NCI-H748 treated with DMSO at 0.1 percent for 48 hours (cell line): ENCODE results near the gene ARL4C.
A peak's percentile ranks its signal among the peaks of the same experiment; 100 is the strongest.
"Not testable (repeated sequence)": the region's sequence is repeated elsewhere in the genome, so short reads cannot be mapped to it uniquely, and the experiment has no call there.

Experiments used
- DNase-seq: peaks from one replicate; lab custom pipeline; 2025; lab: John Stamatoyannopoulos, UW

The ARL4C gene

GRCh38 chr2:234476766-234477165 lies 20.1 kb downstream of the ARL4C start:
- DNase-seq = no peak

- DNase-seq = no peak
Observed at GRCh38 chr2:234474654-234475053, 22.2 kb downstream of the ARL4C start.

GRCh38 chr2:234472155-234472554 lies 24.7 kb downstream of the ARL4C start:
- DNase-seq = no peak

DNA sequence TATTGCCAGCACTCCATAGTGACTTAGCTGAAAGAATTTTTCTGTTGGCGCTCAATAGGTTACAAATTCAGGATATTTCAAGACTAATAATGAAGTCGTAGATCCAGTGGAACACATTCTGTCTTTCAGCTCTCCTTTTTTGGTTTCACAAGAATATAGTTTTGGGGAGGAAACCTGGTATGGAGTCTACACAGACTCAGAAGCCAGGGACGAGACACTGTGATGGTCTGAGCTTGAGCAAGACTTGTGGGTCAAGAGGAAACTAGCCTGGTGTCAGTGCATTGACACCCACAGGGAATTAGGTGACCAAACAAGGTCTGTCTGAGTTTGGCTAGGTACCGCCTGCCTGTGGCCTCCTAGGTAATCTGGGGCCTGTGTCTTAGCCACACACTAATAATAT lies 26.9 kb downstream of the ARL4C start:
- DNase-seq = no peak

- no peak for DNase-seq
Observed at GRCh38 chr2:234469251-234469845, 27.5 kb downstream of the ARL4C start.

GRCh38 chr2:234468503-234468902 lies 28.4 kb downstream of the ARL4C start:
- no peak for DNase-seq

DNA sequence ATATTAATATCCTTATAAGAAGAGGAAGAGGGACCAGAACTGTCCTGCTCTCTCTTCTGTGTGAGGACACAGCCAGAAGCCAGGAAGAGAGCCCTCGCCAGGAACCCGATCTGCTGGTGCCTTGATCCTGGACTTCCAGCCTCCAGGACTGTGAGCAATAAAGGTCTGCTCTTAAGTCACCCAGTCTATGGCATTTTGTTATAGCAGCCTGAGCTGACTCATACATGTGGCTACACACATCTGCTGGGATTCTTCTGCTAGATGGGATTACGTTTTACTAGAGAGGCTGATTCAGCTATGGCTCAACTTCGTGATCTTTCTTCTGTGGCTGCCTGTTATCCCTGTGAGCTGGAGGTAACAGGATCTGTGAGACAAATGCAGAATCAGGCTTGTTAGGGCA lies 29.6 kb downstream of the ARL4C start:
- no peak for DNase-seq

GRCh38 chr2:234464291-234464645 lies 32.6 kb downstream of the ARL4C start:
- no peak for DNase-seq

GRCh38 chr2:234463626-234464290 lies 33.1 kb downstream of the ARL4C start:
- peak; percentile 89 for DNase-seq

GRCh38 chr2:234462218-234462992 lies 34.5 kb downstream of the ARL4C start:
- no peak for DNase-seq

DNA sequence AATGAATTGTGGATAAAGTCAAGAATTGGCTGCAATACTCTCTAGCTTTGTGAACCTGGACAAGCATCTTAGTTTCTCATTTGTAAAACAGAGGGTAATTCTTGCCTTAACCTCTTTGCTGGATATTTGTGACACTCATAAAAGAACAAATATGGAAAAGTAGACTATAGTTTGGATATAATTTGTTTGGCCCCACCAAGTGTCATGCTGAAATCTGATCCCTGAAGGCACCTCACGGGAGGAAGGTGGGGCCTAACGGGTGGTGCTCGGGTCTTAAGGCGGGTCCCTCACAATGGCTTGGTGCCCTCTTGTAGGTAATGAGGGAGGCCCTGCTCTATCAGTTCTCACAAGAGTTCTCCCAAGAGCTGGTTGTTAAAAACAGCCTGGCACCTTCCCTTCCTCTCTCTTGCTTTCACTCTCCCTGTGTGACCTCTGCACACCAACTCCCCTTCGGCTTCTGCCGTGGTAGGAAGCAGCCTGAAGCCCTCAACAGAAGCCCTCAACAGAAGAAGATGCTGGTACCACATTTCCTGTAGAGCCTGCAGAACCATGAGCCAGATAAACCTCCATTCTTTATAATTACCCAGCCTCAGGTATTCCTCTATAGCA lies 37.4 kb downstream of the ARL4C start:
- DNase-seq = peak; percentile 8

GRCh38 chr2:234458466-234458865 lies 38.4 kb downstream of the ARL4C start:
- no peak for DNase-seq

DNA sequence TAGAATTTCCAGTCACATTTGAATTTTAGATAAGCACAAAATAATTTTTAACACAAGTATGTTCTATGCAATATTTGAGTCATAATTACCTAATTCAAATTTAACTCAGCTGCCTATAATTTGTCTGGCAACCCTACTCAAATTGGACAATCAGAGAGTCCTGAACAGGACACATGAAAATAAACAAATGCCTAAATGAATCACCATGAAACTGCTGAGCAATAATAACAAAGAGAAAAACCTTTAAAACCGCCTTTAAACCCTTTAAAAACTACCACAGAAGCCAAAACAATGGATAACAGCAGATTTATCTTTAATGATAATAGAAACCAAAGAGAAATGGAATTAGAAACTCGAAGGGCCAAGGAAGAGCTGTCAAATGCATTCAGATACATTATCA lies 39.5 kb downstream of the ARL4C start:
- DNase-seq = no peak

DNA sequence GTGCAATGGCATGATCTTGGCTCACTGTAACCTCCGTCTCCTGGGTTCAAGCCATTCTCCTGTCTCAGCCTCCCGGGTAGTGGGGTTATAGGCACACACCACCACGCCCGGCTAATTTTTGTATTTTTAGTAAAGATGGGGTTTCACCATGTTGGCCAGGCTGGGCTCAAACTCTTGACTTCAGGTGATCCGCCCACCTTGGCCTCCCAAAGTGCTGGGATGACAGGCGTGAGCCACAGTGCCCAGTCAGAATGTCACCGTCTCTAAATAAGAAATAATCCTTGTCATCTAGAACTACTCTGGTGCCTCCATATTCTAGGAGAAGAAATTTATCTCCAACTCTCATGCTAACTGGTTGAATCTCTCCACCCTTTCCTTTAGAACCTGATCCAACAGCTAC lies 41.6 kb downstream of the ARL4C start:
- DNase-seq = not testable (repeated sequence)

GRCh38 chr2:234454433-234454832 lies 42.4 kb downstream of the ARL4C start:
- DNase-seq = no peak

DNA sequence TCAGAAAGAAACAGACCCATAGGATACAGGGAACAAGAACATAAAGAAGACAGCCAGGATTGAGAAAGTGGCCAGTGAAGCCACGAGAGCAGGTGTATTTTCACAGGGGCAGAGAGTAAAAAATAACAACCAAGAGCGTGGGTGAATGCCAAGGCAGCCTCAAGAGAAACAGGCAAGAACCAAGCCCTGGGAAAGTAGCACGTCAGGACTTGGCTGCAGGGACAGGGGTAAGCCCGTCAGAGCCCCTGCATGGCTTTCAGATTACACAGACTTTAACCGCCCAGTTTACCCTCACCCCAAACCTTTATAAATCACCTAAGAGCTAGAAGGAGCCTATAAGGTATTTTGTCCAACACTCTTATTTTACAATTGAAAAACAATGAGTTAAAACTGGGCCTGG lies 43.7 kb downstream of the ARL4C start:
- DNase-seq = no peak

DNA sequence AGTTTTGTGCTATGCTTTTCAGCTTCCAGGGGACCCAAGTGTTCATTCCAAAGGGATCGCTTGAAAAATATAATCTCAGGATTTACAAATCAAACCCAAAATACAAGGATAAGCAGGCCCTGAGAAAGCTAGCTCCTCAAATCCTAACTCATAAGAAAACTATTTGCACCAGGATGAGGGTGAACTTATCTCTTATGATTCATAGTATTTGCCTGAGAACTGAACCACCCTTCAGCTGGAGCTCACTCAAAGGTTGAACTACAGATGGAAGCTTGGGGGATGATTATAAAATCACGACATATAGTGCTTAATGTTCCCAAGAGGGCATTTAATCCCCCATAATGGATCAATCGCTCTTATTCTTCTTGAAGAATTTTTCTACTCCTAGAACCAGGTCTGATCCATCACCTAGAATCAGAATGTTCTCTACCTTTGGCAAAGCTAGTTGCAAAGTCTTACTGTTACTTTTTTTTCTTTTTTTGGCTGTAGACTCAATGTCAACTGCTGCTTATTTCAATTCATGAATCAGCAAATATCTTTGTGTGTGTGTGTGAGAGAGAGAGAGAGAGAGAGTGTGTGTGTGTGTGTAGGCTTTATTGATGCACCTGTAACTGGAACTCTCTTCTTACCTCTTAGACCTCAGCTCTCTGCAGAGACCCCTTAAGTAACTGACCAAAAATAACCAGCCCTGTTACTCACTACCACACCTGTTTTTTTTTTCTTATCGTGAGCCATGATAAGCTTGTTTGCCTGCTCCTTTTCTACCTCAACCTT lies 44.8 kb downstream of the ARL4C start:
- DNase-seq = no peak

DNA sequence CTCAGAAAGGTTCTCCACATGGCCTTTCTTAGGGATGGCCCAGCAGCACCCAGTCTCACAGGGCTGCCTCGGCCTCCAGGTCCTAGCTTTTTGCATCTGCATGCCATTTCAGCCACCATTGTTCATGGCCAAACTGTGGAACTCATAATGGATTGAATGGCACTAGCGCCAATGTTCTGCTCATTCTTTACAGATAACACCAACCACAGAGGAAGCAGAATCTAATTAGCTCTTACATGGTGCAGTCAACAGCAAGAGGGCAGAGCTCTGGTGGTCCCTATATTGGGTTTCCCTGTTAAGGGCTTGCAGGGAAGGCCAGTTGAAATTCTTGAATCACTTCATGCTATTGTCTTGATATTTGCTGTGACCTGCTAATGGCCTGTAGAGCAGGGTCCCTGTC lies 45.6 kb downstream of the ARL4C start:
- no peak for DNase-seq

- DNase-seq = no peak
Observed at GRCh38 chr2:234450431-234451124, 46.3 kb downstream of the ARL4C start.

DNA sequence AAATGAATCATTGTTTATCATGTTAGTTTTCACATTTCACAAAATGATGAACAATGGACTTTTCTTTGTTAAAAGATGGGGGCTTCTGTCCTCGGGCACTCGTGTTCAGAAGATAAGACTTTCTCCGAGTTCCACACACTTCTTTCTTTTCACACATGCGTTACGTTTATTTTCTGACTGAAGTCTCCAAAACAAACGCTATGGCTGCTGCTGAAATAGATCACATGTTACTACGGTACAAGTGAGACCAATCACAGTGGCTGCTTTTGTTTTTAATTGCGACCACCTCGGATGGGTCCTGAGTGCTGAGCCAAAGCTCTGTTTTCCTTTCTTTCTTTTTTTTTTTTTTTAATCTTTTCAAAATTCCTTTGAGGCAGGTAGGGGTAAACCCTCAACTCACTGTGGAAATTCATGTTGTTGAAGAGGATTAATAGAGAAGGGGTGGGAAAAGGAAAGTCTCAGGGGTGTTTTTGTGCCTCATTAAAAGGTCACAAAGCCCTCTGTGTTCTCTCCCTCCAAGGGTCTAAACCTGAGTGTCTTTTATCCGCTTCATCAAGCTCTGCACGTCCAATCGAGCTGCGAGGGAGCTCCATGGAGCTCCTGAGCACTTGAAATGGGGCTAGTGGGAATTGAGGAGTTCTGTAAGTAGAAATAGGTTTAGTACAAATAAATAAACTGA lies 48.2 kb downstream of the ARL4C start:
- DNase-seq = no peak

DNA sequence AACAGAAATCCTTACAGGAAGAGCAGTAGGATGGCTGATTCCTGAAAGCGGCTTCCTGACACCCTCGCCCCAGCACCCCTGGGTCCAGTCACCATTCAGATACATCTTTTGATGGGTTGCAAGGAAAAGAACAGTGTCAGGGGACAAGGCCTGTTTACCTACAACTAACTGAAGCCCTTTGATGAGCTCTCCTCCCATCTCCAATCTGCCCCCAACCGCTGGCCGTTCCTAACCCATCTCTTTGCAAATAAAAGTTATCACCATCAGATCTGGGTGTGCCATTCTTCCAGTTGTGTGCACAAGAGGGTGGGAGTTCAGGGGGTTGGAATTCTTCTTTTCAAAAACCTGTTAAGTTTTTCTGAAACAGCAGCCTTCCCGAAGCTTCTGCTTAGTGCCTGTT lies 48.9 kb downstream of the ARL4C start:
- DNase-seq = no peak
